GM12891 (cell line): Measurements from ENCODE around the gene FAM114A2.

Experiments
- POLR2A ChIP-seq: IDR thresholded peaks from 2 replicates; pipeline ENCODE4 v1.6.1; 2011; ENCODE audit warnings: low read depth, low read length, control low read depth
- POLR2AphosphoS5 ChIP-seq: IDR thresholded peaks from 2 replicates; pipeline ENCODE4 v1.6.1; 2011; ENCODE audit warnings: low read depth, low read length, control low read depth
- SPI1 ChIP-seq: IDR thresholded peaks from 2 replicates; pipeline ENCODE4 v1.6.1; 2011; ENCODE audit warnings: low read depth, low read length, control low read depth
- TAF1 ChIP-seq: IDR thresholded peaks from 2 replicates; pipeline ENCODE4 v1.6.1; 2011; ENCODE audit warnings: low read depth, low read length, control low read depth

DNA sequence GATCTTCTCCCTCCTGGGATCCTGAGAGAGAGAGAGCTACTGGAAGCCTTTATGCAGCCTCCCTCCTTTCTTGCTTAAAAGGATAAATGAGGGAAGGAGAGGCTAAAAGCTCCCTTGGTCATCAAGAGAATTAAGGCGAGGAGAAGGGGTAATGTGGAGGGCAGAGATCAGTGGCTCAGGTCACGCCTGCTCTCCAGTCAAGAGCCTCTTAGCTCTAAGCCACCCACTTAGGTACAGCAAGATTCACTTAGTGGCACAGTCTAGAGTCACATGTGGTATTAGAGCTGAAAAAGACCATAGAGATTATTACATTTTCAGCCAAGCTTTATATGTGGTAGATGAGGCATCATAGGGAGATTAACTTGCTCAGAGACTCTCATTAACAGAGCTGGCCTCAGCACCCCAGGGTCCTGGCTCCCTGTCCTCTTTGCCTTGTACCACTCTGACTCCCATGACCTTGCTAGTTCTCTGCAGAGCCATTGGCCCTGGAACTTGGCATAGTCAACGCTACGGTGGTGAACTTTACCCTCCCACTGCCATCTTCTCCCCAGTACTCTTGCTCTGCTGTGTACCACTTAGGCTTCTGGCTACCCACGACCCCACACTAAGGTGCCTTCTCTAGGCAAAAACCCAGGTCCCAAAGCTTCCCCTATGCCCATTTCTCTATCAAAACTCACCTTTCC is 37.7 kb upstream of the FAM114A2 start:
- TF ChIP-seq POLR2AphosphoS5 (no peak), POLR2A (no peak), SPI1 (no peak), TAF1 (no peak)
